Esophagus squamous epithelium (tissue), 5 donors: ENCODE measurements around the gene SNX12. TPM values are rescaled to one million over a fixed set of nuclear protein-coding genes. Genes with fewer than 3 reads are reported as not detected.

ENCODE experiments used
- DNase-seq: peaks from one replicate; lab custom pipeline; 2025; lab: John Stamatoyannopoulos, UW
- H3K27ac ChIP-seq, 4 donors: fragments of 200-600 bp; sonication (generic); one replicate each; pipeline ENCODE4 v1.5.1; 2016 to 2019; ENCODE audit warnings: mild to moderate bottlenecking in 1 of 4
- H3K27me3 ChIP-seq, 4 donors: fragments of 200-600 bp; sonication (generic); 1 replicate in 3 of 4; 2 replicates in 1 of 4; pipeline versions ENCODE4 v1.5.1 to v1.6.0; 2017 to 2021; ENCODE audit warnings: antibody characterized with exemption in 1 of 4
- H3K36me3 ChIP-seq, 3 donors: fragments of 200-600 bp; sonication (generic); one replicate each; pipeline ENCODE4 v1.5.1; 2016 to 2019
- H3K4me1 ChIP-seq, 3 donors: fragments of 200-600 bp; sonication (generic); one replicate each; pipeline ENCODE4 v1.5.1; 2017 to 2019
- H3K4me3 ChIP-seq, 4 donors: fragments of 200-600 bp; sonication (generic); 1 replicate in 3 of 4; 2 replicates in 1 of 4; pipeline ENCODE4 v1.5.1; 2016 to 2019; ENCODE audit warnings: mild to moderate bottlenecking in 2 of 4, moderate library complexity in 1 of 4
- H3K9me3 ChIP-seq, 3 donors: fragments of 200-600 bp; sonication (generic); one replicate each; pipeline ENCODE4 v1.5.1; 2016 to 2019
- CTCF ChIP-seq, 6 experiments: fragments of 450-650 bp in 4 of 6; fragments of 200-600 bp in 2 of 6; sonication (generic) in 2 of 6; IDR thresholded peaks; one replicate each; pipeline ENCODE4 v1.5.1; 2016 to 2019; ENCODE audit warnings: antibody characterized with exemption in 6 of 6, mild to moderate bottlenecking in 4 of 6, moderate library complexity in 4 of 6
- POLR2A ChIP-seq, 4 donors: fragments of 450-650 bp; IDR thresholded peaks; one replicate each; pipeline ENCODE4 v1.6.1; 2017; ENCODE audit warnings: antibody characterized with exemption in 4 of 4, mild to moderate bottlenecking in 4 of 4, moderate library complexity in 3 of 4
- WGBS, 2 donors: methylation state at CpG; one replicate each; pipeline ENCODE4 v1.1.5; 2018; 5-methylcytosine and 5-hydroxymethylcytosine counted together
- intact Hi-C: fragments of 100-400 bp; cut with DNase I; formaldehyde crosslinking; loops from one replicate; pipeline ENCODE4 v1.15.0; 2022
- total RNA-seq, 4 donors: library from RNA; depleted of rRNA; stranded (reverse); fragments of >200 nt; gene quantifications; one replicate each; pipeline ENCODE4 v1.1.0, GENCODE V29; 2016
- donor health status: DM: yes; HTN: yes; CAD: no.

SNX12 gene
- total RNA-seq, 4 donors from 2014 or later: 39.6 to 54.1 (median 43.7) TPM

GRCh38 chrX:71081330-71082123 lies 13.4 kb upstream of the SNX12 start:
- TF ChIP-seq CTCF (IDR thresholded peaks at IDR 0.05) (no peak), POLR2A (IDR thresholded peaks at IDR 0.05) (no peak)
- H3K4me3 ChIP-seq: no peak overlapping the region
- H3K27ac ChIP-seq: no peak overlapping the region
- H3K27me3 ChIP-seq: no peaks in the 10 kb centered on the region
- 24 to 55% methylated on average over 2 to 3 of the region's 3 CpGs for WGBS, 2 donors
- no peak for DNase-seq
- intact Hi-C loops: no loop called here
- no peaks in the 10 kb centered on the region for H3K36me3 ChIP-seq
- H3K9me3 ChIP-seq: no peaks in the 10 kb centered on the region
- H3K4me1 ChIP-seq: no peaks in the 10 kb centered on the region

DNA sequence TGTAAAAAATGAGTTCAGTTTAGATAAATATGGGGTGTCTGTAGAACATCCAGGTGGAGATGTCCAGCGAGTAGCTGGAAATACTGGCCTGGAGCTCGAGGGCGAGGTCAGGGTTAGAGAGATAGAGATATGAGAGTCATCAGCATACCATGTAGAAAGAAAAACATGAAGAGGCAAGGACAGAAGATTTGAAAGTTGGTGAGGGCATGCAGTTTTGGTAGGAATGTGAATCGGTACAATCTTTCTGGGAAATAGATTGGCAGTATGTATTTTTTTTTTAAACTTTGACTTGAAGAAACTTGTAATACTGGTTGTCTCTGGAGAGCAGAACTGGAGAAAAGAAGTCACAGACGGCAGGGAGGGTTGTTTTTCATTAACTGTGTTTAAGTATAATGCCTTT lies 2.4 kb upstream of the SNX12 start:
- intact Hi-C loops: no loop called here
- Histone ChIP-seq H3K4me1 (peaks cover 0 to 25% (median 6%) of the 10 kb centered on the region in 3 donors), H3K27me3 (peaks cover 0 to 2% (median 0%) of the 10 kb centered on the region in 4 donors), H3K27ac (peak overlapping the region in 1 of 4 donors; percentile 9), H3K9me3 (no peaks in the 10 kb centered on the region), H3K4me3 (no peak overlapping the region), H3K36me3 (no peaks in the 10 kb centered on the region)
- TF ChIP-seq CTCF (IDR thresholded peaks at IDR 0.05): no peak
- TF ChIP-seq POLR2A (IDR thresholded peaks at IDR 0.05): no peak
- DNase-seq: no peak
- 46 to 59% methylated on average over 5 of the region's 5 CpGs for WGBS, 2 donors

DNA sequence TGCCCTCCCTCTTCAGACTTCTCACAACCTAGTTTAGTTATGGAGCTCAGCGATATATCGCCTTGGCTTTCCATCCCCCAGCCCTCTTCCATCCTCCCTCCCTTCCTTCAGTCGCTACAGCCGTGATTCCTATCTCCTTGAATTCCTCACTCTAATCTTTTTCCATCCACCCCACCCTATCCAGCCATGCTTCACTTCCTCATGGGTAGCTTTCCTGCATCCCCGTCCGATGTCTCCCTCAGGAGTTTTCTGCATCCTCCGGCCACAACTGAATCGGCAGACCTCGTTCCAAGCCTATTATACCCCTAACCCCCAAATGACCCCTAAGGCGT lies 456 bp downstream of the SNX12 start:
- intact Hi-C loops: no loop called here
- Histone ChIP-seq H3K4me3 (peak overlapping the region; percentile 47 to 79 (median 64)), H3K9me3 (no peaks in the 10 kb centered on the region), H3K4me1 (peaks cover 0 to 25% (median 6%) of the 10 kb centered on the region in 3 donors), H3K36me3 (peaks cover 0 to 4% (median 0%) of the 10 kb centered on the region in 3 donors), H3K27me3 (peaks cover 0 to 2% (median 0%) of the 10 kb centered on the region in 4 donors), H3K27ac (peak overlapping the region; percentile 82 to 92 (median 92))
- TF ChIP-seq CTCF (IDR thresholded peaks at IDR 0.05): no peak
- no peak for TF ChIP-seq POLR2A (IDR thresholded peaks at IDR 0.05)
- WGBS, 2 donors: 0 to 31% methylated on average over 9 to 10 of the region's 10 CpGs
- DNase-seq: no peak

GRCh38 chrX:71067089-71067488 lies 1.0 kb downstream of the SNX12 start:
- H3K4me3 ChIP-seq: peak overlapping the region; percentile 47 to 79 (median 64)
- DNase-seq: no peak
- no peaks in the 10 kb centered on the region for H3K9me3 ChIP-seq
- peaks cover 0 to 10% (median 0%) of the 10 kb centered on the region in 3 donors for H3K36me3 ChIP-seq
- TF ChIP-seq CTCF (IDR thresholded peaks at IDR 0.05) (no peak), POLR2A (IDR thresholded peaks at IDR 0.05) (no peak)
- H3K27ac ChIP-seq: peak overlapping the region; percentile 82 to 92 (median 92)
- H3K4me1 ChIP-seq: peaks cover 0 to 25% (median 6%) of the 10 kb centered on the region in 3 donors
- intact Hi-C loops: no loop called here
- WGBS, 2 donors: 0 to 27% methylated on average over 2 of the region's 2 CpGs
- peaks cover 0 to 1% (median 0%) of the 10 kb centered on the region in 4 donors for H3K27me3 ChIP-seq

GRCh38 chrX:71060127-71060526 lies 8.0 kb downstream of the SNX12 start:
- no peak for TF ChIP-seq CTCF (IDR thresholded peaks at IDR 0.05)
- TF ChIP-seq POLR2A (IDR thresholded peaks at IDR 0.05): no peak
- H3K4me1 ChIP-seq: no peaks in the 10 kb centered on the region
- no peaks in the 10 kb centered on the region for H3K9me3 ChIP-seq
- no peak overlapping the region for H3K27ac ChIP-seq
- intact Hi-C loops: no loop called here
- no peaks in the 10 kb centered on the region for H3K27me3 ChIP-seq
- no peak overlapping the region for H3K4me3 ChIP-seq
- no peak for DNase-seq
- H3K36me3 ChIP-seq: peaks cover 0 to 56% (median 0%) of the 10 kb centered on the region in 3 donors
